DOHH2 (cell line): ENCODE data around the gene PKD1.

ENCODE experiments used
- H3F3A ChIP-seq: fragments of 200-600 bp; sonication (generic), shearing (Covaris generic); 2 replicates; pipeline ENCODE4 v1.6.0; 2016; ENCODE audit warnings: antibody characterized with exemption, mild to moderate bottlenecking; ENCODE audit not compliant: control insufficient read depth, insufficient read depth
- H3K27ac ChIP-seq: fragments of 200-600 bp; sonication (generic); 2 replicates; pipeline ENCODE4 v1.5.1; 2014; ENCODE audit warnings: low read depth, mild to moderate bottlenecking, low read length, moderate library complexity
- H3K27me3 ChIP-seq: fragments of 200-600 bp; sonication (generic); 2 replicates; pipeline ENCODE4 v1.6.1; 2014; ENCODE audit warnings: mild to moderate bottlenecking, low read length, mixed read lengths; ENCODE audit not compliant: control insufficient read depth
- H3K36me3 ChIP-seq: fragments of 200-600 bp; sonication (generic); 2 replicates; pipeline ENCODE4 v1.6.1; 2014; ENCODE audit warnings: mild to moderate bottlenecking, low read length, moderate library complexity, mixed read lengths; ENCODE audit not compliant: control insufficient read depth
- H3K4me1 ChIP-seq: fragments of 200-600 bp; sonication (generic); 2 replicates; pipeline ENCODE4 v1.6.1; 2014; ENCODE audit warnings: mild to moderate bottlenecking, low read length, mixed read lengths; ENCODE audit not compliant: control insufficient read depth
- H3K4me2 ChIP-seq: fragments of 200-600 bp; sonication (generic); 2 replicates; pipeline ENCODE4 v1.6.0; 2014; ENCODE audit warnings: mild to moderate bottlenecking, low read length, moderate library complexity
- H3K4me3 ChIP-seq: fragments of 200-600 bp; sonication (generic); 2 replicates; pipeline ENCODE4 v1.5.1; 2014; ENCODE audit warnings: mild to moderate bottlenecking, low read length, mixed read lengths
- H3K79me2 ChIP-seq: fragments of 200-600 bp; sonication (generic); 2 replicates; pipeline ENCODE4 v1.6.1; 2014; ENCODE audit warnings: mild to moderate bottlenecking, low read length, mixed read lengths; ENCODE audit not compliant: control insufficient read depth
- H3K9me2 ChIP-seq: fragments of 200-600 bp; sonication (generic); replicated peaks from 2 replicates; pipeline ENCODE4 v1.6.1; 2014; ENCODE audit warnings: mild to moderate bottlenecking, low read length, mixed read lengths; ENCODE audit not compliant: control insufficient read depth
- H3K9me3 ChIP-seq: fragments of 200-600 bp; sonication (generic); 2 replicates; pipeline ENCODE4 v1.6.1; 2014; ENCODE audit warnings: antibody characterized with exemption, low read length, mixed read lengths; ENCODE audit not compliant: control insufficient read depth, insufficient read depth
- H4K20me1 ChIP-seq: fragments of 200-600 bp; sonication (generic); 2 replicates; pipeline ENCODE4 v1.6.0; 2014; ENCODE audit warnings: low read depth, mild to moderate bottlenecking, antibody characterized with exemption, low read length, moderate library complexity; ENCODE audit not compliant: control insufficient read depth, insufficient read depth
- CTCF ChIP-seq: fragments of 200-600 bp; sonication (generic); IDR thresholded peaks from one replicate; pipeline ENCODE4 v1.5.1; 2014; ENCODE audit warnings: antibody characterized with exemption, mild to moderate bottlenecking, low read depth, low read length; ENCODE audit not compliant: poor library complexity, severe bottlenecking
- EZH2phosphoT487 ChIP-seq: fragments of 200-600 bp; sonication (generic); IDR thresholded peaks from 2 replicates; pipeline ENCODE4 v1.6.1; 2017; ENCODE audit warnings: borderline replicate concordance, mild to moderate bottlenecking, antibody characterized with exemption, low read length, moderate library complexity, mixed read lengths

PKD1 gene

GRCh38 chr16:2086106-2086742 lies 49.5 kb downstream of the PKD1 start:
- Histone ChIP-seq H4K20me1 (no peaks in the 10 kb centered on the region), H3K36me3 (peaks cover 39% of the 10 kb centered on the region), H3K27me3 (no peaks in the 10 kb centered on the region)

GRCh38 chr16:2085669-2086068 lies 50.0 kb downstream of the PKD1 start:
- peaks cover 37% of the 10 kb centered on the region for H3K36me3 ChIP-seq
- H3K27me3 ChIP-seq, result no peaks in the 10 kb centered on the region
- H3F3A ChIP-seq, result no peaks in the 10 kb centered on the region
- peaks cover 6% of the 10 kb centered on the region for H3K4me1 ChIP-seq
- no peak overlapping the region for H3K4me2 ChIP-seq
- H3K4me3 ChIP-seq, result no peak overlapping the region
- no peak overlapping the region for H3K27ac ChIP-seq
- TF ChIP-seq CTCF (no peak), EZH2phosphoT487 (no peak)
- H3K9me2 ChIP-seq, result no peaks in the 10 kb centered on the region
- no peaks in the 10 kb centered on the region for H3K9me3 ChIP-seq
- no peaks in the 10 kb centered on the region for H4K20me1 ChIP-seq
- no peaks in the 10 kb centered on the region for H3K79me2 ChIP-seq

More at GRCh38 chr16:2086106-2086742, 49.5 kb downstream of the PKD1 start:
- no peaks in the 10 kb centered on the region for H3K79me2 ChIP-seq
- no peak overlapping the region for H3K27ac ChIP-seq
- H3F3A ChIP-seq, result no peaks in the 10 kb centered on the region
- H3K9me3 ChIP-seq, result no peaks in the 10 kb centered on the region
- H3K4me1 ChIP-seq, result peaks cover 6% of the 10 kb centered on the region
- H3K4me2 ChIP-seq, result no peak overlapping the region
- no peak overlapping the region for H3K4me3 ChIP-seq
- TF ChIP-seq EZH2phosphoT487, result no peak
- no peak for TF ChIP-seq CTCF
- H3K9me2 ChIP-seq, result no peaks in the 10 kb centered on the region

GRCh38 chr16:2084895-2085625 lies 50.6 kb downstream of the PKD1 start:
- Histone ChIP-seq H3K79me2 (no peaks in the 10 kb centered on the region), H3K4me1 (peaks cover 6% of the 10 kb centered on the region), H3K36me3 (peaks cover 32% of the 10 kb centered on the region), H3K4me3 (no peak overlapping the region), H4K20me1 (no peaks in the 10 kb centered on the region), H3K27me3 (no peaks in the 10 kb centered on the region), H3K4me2 (no peak overlapping the region), H3K27ac (no peak overlapping the region), H3F3A (no peaks in the 10 kb centered on the region), H3K9me2 (no peaks in the 10 kb centered on the region), H3K9me3 (no peaks in the 10 kb centered on the region)
- no peak for TF ChIP-seq CTCF
- TF ChIP-seq EZH2phosphoT487, result no peak
